K562 (cell line): ENCODE measurements around the gene C3. TPM values are rescaled to one million over a fixed set of nuclear protein-coding genes. Genes with fewer than 3 reads are reported as not detected.

Experiments
- ARID1B ChIP-seq: fragments of 450-650 bp; IDR thresholded peaks from 2 replicates; pipeline ENCODE4 v1.6.1; 2016; ENCODE audit warnings: antibody characterized with exemption, mild to moderate bottlenecking, inconsistent platforms
- C11orf30 ChIP-seq: fragments of 450-650 bp; IDR thresholded peaks from 2 replicates; pipeline ENCODE4 v1.6.1; 2016; ENCODE audit warnings: low read depth, mild to moderate bottlenecking
- CBX1 ChIP-seq: sonication (generic); IDR thresholded peaks from 2 replicates; pipeline ENCODE4 v1.6.1; 2016; ENCODE audit warnings: antibody characterized with exemption, low read depth, mild to moderate bottlenecking
- CBX3 ChIP-seq, 2 experiments: IDR thresholded peaks; 1 replicate in 1 of 2; 2 replicates in 1 of 2; pipeline ENCODE4 v1.6.1; 2012; ENCODE audit warnings: inconsistent platforms in 2 of 2, low read length in 2 of 2, borderline replicate concordance in 1 of 2, control low read depth in 1 of 2
- DIDO1 ChIP-seq: fragments of 450-650 bp; IDR thresholded peaks from 2 replicates; pipeline ENCODE4 v1.6.1; 2016; ENCODE audit warnings: low read depth, missing biosample characterization, missing genetic modification characterization
- DMBX1 ChIP-seq: fragments of 250-450 bp; sonication (Bioruptor Pico); IDR thresholded peaks from 2 replicates; pipeline ENCODE4 v1.8.0; 2022; ENCODE audit warnings: inconsistent platforms, mild to moderate bottlenecking, moderate library complexity, borderline replicate concordance
- GABPA ChIP-seq: fragments of 200-800 bp; sonication (Bioruptor generic); conservative IDR thresholded peaks from 2 replicates; pipeline ENCODE4 v1.6.1; 2016; ENCODE audit warnings: low read depth, missing genetic modification characterization, missing compliant biosample characterization
- GTF2E2 ChIP-seq: fragments of 200-800 bp; sonication (Bioruptor generic); IDR thresholded peaks from 2 replicates; pipeline ENCODE4 v1.6.1; 2016; ENCODE audit warnings: missing genetic modification characterization, missing compliant biosample characterization
- HNRNPLL ChIP-seq: fragments of 200-400 bp; formaldehyde crosslinking; IDR thresholded peaks from 2 replicates; pipeline ENCODE4 v1.6.1; 2017; ENCODE audit warnings: low read length, low read depth, mild to moderate bottlenecking; ENCODE audit not compliant: poor library complexity, severe bottlenecking
- KAT7 ChIP-seq: sonication (generic); formaldehyde crosslinking; IDR thresholded peaks from 2 replicates; pipeline ENCODE4 v1.8.0; 2022; ENCODE audit warnings: missing genetic modification reagents, mild to moderate bottlenecking, borderline replicate concordance
- KDM5B ChIP-seq: fragments of 200-600 bp; sonication (generic); IDR thresholded peaks from 2 replicates; pipeline ENCODE4 v1.6.1; 2012; ENCODE audit warnings: low read depth, mild to moderate bottlenecking, moderate library complexity, low read length, control low read depth, inconsistent platforms; ENCODE audit not compliant: insufficient replicate concordance
- KLF13 ChIP-seq: fragments of 450-650 bp; IDR thresholded peaks from 2 replicates; pipeline ENCODE4 v1.6.1; 2016; ENCODE audit warnings: missing genetic modification characterization, low read depth, mild to moderate bottlenecking, missing compliant biosample characterization, moderate library complexity, borderline replicate concordance
- MXI1 ChIP-seq: IDR thresholded peaks from 2 replicates; pipeline ENCODE4 v1.6.1; 2011; ENCODE audit warnings: low read depth, mild to moderate bottlenecking, improper control_type of control experiment, low read length
- PHF21A ChIP-seq: fragments of 450-650 bp; IDR thresholded peaks from 2 replicates; pipeline ENCODE4 v1.6.1; 2017; ENCODE audit warnings: low read depth, borderline replicate concordance
- POLR2B ChIP-seq: fragments of 450-650 bp; IDR thresholded peaks from 2 replicates; pipeline ENCODE4 v1.6.1; 2018; ENCODE audit warnings: low read depth; ENCODE audit not compliant: partially characterized antibody
- PTTG1 ChIP-seq: fragments of 450-650 bp; IDR thresholded peaks from 2 replicates; pipeline ENCODE4 v1.6.1; 2016; ENCODE audit warnings: low read depth, mild to moderate bottlenecking, missing genetic modification characterization, missing compliant biosample characterization
- SMARCA5 ChIP-seq: fragments of 450-650 bp; IDR thresholded peaks from 2 replicates; pipeline ENCODE4 v1.6.1; 2016
- SPI1 ChIP-seq: IDR thresholded peaks from 2 replicates; pipeline ENCODE4 v1.6.1; 2011; ENCODE audit warnings: low read depth, low read length, control low read depth, borderline replicate concordance
- ZNF224 ChIP-seq: sonication (generic); formaldehyde crosslinking; IDR thresholded peaks from 2 replicates; pipeline ENCODE4 v1.8.0; 2022; ENCODE audit warnings: mild to moderate bottlenecking, missing genetic modification reagents
- polyA plus RNA-seq, 8 experiments: library from polyadenylated mRNA; depleted of rRNA in 4 of 8; stranded (reverse) in 5 of 8; unstranded in 3 of 8; fragments of >200 nt; fragmentation: Nextera tagmentation in 2 of 8; fragmentation: Illumina TruSeq in 1 of 8; extraction: Ambion mirVana in 2 of 8; extraction: Trizol in 1 of 8; gene quantifications; 2 replicates each; pipeline versions ENCODE4 v1.2.1 to v1.2.3, GENCODE V29; 2011 to 2014; ENCODE audit warnings: inconsistent platforms in 1 of 8, missing spikeins in 1 of 8
- total RNA-seq, 7 experiments: library from RNA; depleted of rRNA in 6 of 7; stranded (reverse); fragments of >200 nt in 6 of 7; fragmentation: Illumina TruSeq in 2 of 7; extraction: Trizol in 2 of 7; gene quantifications; 2 replicates each; pipeline versions ENCODE4 v1.2.1 to v1.2.3, GENCODE V29; 2011 to 2021; ENCODE audit warnings: low replicate concordance in 1 of 7
- TF ChIP-seq, protein P1 (sequence below): fragments of 450-650 bp; IDR thresholded peaks from 2 replicates; pipeline ENCODE4 v1.6.1; 2016; ENCODE audit warnings: missing biosample characterization, missing genetic modification characterization
- TF ChIP-seq, protein P2 (sequence below): fragments of 450-650 bp; formaldehyde crosslinking; IDR thresholded peaks from 2 replicates; pipeline ENCODE4 v1.4.0; 2020; ENCODE audit warnings: mild to moderate bottlenecking, moderate library complexity
- TF ChIP-seq, protein P3 (sequence below): conservative IDR thresholded peaks from 2 replicates; pipeline ENCODE4 v1.6.1; 2011; ENCODE audit warnings: low read depth, mild to moderate bottlenecking, low read length; ENCODE audit not compliant: control insufficient read depth

C3 gene
- total and polyA plus RNA-seq, 9 of the 15 experiments (the other 6 are each of a cell fraction or from before 2014, with no cell fraction given): 0.59 to 10.6 (median 2.2) TPM

- TF ChIP-seq MXI1 (peak; percentile 68; the same call in 1 of the 2 replicates), GABPA (tag) (peak; percentile 40), PHF21A (peak; percentile 80; the same call in 1 of the 2 replicates), HNRNPLL (peak; percentile 85), DIDO1 (tag) (0 out of 2 replicates have a peak, but pooled peaks have one; percentile 28), CBX1 (peak; percentile 37; the same call in 1 of the 2 replicates), PTTG1 (tag) (no peak), SPI1 (peak; percentile 33; the same call in 1 of the 2 replicates), KAT7 (peak; percentile 81; the same call in 1 of the 2 replicates), CBX3 (IDR thresholded peaks at IDR 0.05; ENCODE audit: borderline replicate concordance in 1 of 2, low read length in 2 of 2) (peak in 1 of 2 experiments; percentile 88; a peak in 2 of 3 replicates), SMARCA5 (peak; percentile 49; the same call in 1 of the 2 replicates), C11orf30 (peak; percentile 40), ZNF224 (CRISPR knock-in tag) (no peak), KDM5B (peak; percentile 50), KLF13 (tag) (no peak; the same call in none of the 2 replicates), POLR2B (peak; percentile 43), DMBX1 (CRISPR knock-in tag) (peak; percentile 20; the same call in 1 of the 2 replicates), GTF2E2 (tag) (no peak), ARID1B (peak; percentile 65)
- TF ChIP-seq, protein P1, sequence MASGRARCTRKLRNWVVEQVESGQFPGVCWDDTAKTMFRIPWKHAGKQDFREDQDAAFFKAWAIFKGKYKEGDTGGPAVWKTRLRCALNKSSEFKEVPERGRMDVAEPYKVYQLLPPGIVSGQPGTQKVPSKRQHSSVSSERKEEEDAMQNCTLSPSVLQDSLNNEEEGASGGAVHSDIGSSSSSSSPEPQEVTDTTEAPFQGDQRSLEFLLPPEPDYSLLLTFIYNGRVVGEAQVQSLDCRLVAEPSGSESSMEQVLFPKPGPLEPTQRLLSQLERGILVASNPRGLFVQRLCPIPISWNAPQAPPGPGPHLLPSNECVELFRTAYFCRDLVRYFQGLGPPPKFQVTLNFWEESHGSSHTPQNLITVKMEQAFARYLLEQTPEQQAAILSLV (tag): no peak
- TF ChIP-seq, protein P2, sequence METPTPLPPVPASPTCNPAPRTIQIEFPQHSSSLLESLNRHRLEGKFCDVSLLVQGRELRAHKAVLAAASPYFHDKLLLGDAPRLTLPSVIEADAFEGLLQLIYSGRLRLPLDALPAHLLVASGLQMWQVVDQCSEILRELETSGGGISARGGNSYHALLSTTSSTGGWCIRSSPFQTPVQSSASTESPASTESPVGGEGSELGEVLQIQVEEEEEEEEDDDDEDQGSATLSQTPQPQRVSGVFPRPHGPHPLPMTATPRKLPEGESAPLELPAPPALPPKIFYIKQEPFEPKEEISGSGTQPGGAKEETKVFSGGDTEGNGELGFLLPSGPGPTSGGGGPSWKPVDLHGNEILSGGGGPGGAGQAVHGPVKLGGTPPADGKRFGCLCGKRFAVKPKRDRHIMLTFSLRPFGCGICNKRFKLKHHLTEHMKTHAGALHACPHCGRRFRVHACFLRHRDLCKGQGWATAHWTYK (CRISPR knock-in tag): peak; percentile 83; the same call in 1 of the 2 replicates
- TF ChIP-seq, protein P3, sequence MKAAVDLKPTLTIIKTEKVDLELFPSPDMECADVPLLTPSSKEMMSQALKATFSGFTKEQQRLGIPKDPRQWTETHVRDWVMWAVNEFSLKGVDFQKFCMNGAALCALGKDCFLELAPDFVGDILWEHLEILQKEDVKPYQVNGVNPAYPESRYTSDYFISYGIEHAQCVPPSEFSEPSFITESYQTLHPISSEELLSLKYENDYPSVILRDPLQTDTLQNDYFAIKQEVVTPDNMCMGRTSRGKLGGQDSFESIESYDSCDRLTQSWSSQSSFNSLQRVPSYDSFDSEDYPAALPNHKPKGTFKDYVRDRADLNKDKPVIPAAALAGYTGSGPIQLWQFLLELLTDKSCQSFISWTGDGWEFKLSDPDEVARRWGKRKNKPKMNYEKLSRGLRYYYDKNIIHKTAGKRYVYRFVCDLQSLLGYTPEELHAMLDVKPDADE: peak; percentile 51
Measured at GRCh38 chr19:6753178-6754031, 33.0 kb upstream of the C3 start (continued).
